ENCODE results near the gene TSEN2.

DNA sequence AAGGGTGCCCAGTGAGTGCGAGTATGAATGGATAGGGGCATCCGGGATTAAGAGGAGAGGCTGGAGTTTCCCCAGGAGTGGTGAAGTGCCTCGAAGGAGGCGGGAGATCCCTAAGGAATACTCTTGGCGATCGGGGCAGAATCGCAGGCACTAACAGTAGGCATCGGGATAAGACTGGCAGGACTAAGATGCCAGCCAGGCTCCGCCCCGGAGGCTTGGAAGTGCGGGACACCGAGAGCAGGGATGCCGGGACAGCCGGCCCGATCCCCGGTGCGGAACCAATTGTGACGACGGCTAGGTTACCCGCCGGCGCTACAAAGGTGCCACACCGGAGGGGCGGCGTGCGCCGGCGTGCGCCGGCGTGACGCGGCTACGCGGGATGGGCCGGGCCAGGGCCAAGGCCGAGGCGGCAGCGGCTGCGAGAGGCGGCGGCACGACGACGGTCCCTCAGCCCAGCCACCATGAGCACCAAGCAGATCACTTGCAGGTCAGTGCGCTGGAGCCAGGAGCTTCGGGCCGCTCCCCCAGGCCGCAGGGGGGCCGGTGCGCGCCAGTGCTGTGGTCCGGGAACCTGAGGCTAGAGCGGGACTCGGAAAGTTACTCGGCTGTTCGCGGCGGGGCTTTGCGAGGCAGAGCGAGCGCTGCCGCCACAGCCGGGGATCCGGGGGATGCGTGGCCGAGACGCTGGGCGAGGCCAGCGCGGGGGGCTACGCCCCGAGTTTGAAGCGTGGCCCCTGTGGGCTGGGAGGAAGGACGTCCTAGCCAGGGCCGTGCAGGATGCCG, 72.6 kb downstream of the TSEN2 start, which contains the start of gene MKRN2:
- TF ChIP-seq, protein P1, sequence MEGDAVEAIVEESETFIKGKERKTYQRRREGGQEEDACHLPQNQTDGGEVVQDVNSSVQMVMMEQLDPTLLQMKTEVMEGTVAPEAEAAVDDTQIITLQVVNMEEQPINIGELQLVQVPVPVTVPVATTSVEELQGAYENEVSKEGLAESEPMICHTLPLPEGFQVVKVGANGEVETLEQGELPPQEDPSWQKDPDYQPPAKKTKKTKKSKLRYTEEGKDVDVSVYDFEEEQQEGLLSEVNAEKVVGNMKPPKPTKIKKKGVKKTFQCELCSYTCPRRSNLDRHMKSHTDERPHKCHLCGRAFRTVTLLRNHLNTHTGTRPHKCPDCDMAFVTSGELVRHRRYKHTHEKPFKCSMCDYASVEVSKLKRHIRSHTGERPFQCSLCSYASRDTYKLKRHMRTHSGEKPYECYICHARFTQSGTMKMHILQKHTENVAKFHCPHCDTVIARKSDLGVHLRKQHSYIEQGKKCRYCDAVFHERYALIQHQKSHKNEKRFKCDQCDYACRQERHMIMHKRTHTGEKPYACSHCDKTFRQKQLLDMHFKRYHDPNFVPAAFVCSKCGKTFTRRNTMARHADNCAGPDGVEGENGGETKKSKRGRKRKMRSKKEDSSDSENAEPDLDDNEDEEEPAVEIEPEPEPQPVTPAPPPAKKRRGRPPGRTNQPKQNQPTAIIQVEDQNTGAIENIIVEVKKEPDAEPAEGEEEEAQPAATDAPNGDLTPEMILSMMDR (IDR thresholded peaks at IDR 0.05), result peak in 2 of 4 experiments; percentile 22 to 36
- TF ChIP-seq POLR2A (IDR thresholded peaks at IDR 0.05), result peak; percentile 92 to 99
